Stimulated activated naive CD4-positive, alpha-beta T cell (primary cell): ENCODE measurements around the gene SCAND1.

ENCODE experiments used
- DNase-seq, 6 experiments: peaks; one replicate each; lab custom pipeline; 2025; lab: John Stamatoyannopoulos, UW

SCAND1 gene

DNA sequence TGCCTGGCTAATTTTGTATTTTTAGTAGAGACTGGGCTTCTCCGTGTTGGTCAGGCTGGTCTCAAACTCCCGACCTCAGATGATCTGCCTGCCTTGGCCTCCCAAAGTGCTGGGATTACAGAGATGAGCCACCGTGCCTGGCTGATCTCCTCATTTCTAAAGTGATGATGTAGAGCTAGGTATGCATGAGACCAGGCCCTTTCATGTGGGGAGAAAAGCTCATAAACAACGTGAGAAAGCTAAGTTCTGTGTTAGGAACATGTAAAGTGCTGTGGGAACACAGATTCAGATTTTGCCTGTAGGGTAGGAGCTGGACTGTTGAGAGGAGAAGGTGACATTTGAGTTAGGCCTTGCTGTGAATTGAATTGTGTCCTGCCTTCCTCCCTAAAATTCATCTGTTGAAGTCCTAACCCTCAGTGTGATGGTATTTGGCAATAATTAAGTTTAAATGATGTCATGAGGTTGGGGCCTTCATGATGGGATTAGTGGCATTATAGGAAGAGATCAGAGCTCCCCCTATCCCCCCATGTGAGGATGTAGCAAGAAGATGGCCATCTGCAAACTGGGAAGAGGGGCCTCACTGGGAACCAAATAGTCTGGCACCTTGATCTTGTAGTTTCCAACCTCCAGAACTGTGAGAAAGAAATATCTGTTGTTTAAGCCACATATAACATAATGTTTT, 49.2 kb downstream of the SCAND1 start:
- no peak for DNase-seq

GRCh38 chr20:35903843-35904242, 50.5 kb downstream of the SCAND1 start:
- DNase-seq = no peak
